GM23338 (cell line): ENCODE data around the gene AKAP1. TPM values are rescaled to one million over a fixed set of nuclear protein-coding genes. Genes with fewer than 3 reads are reported as not detected.

Experiments
- ATAC-seq: fragments of 200-7000 bp; cut with Tn5 transposase; 3 replicates; pipeline ENCODE4 v1.9.1; 2020
- DNase-seq: peaks from one replicate; pipeline ENCODE4 v3.0.0-alpha.2; 2015; ENCODE audit warnings: low spot score
- H2AFZ ChIP-seq: fragments of 200-600 bp; sonication (generic); 2 replicates; pipeline ENCODE4 v1.8.0; 2016; ENCODE audit warnings: antibody characterized with exemption, mild to moderate bottlenecking, moderate library complexity
- H3F3A ChIP-seq: fragments of 200-600 bp; sonication (generic); replicated peaks from 2 replicates; pipeline ENCODE4 v1.8.0; 2017; ENCODE audit warnings: antibody characterized with exemption, mixed run types, low read depth
- H3K27ac ChIP-seq: fragments of 200-600 bp; sonication (generic); 2 replicates; pipeline ENCODE4 v1.6.1; 2016; ENCODE audit warnings: low read depth
- H3K27me3 ChIP-seq: fragments of 200-600 bp; sonication (generic); 2 replicates; pipeline ENCODE4 v1.8.0; 2016; ENCODE audit warnings: mild to moderate bottlenecking, mixed run types, moderate library complexity; ENCODE audit not compliant: insufficient read depth
- H3K36me3 ChIP-seq: fragments of 200-600 bp; sonication (generic); 2 replicates; pipeline ENCODE4 v1.8.0; 2016; ENCODE audit warnings: mild to moderate bottlenecking; ENCODE audit not compliant: insufficient read depth
- H3K4me1 ChIP-seq: fragments of 200-600 bp; sonication (generic); 2 replicates; pipeline ENCODE4 v1.8.0; 2016; ENCODE audit warnings: mild to moderate bottlenecking, moderate library complexity; ENCODE audit not compliant: insufficient read depth
- H3K4me2 ChIP-seq: fragments of 200-600 bp; sonication (generic); 2 replicates; pipeline ENCODE4 v1.7.1; 2017; ENCODE audit warnings: mixed run types
- H3K4me3 ChIP-seq: fragments of 200-600 bp; sonication (generic); 2 replicates; pipeline ENCODE4 v1.6.1; 2016; ENCODE audit warnings: mixed run types
- H3K79me2 ChIP-seq: fragments of 200-600 bp; sonication (generic); replicated peaks from 2 replicates; pipeline ENCODE4 v1.8.0; 2017; ENCODE audit warnings: mild to moderate bottlenecking; ENCODE audit not compliant: insufficient read depth
- H3K9me2 ChIP-seq: fragments of 200-600 bp; sonication (generic); 2 replicates; pipeline ENCODE4 v1.8.0; 2017; ENCODE audit not compliant: insufficient read depth
- H4K20me1 ChIP-seq: fragments of 200-600 bp; sonication (generic); replicated peaks from 2 replicates; pipeline ENCODE4 v1.8.0; 2017; ENCODE audit warnings: mild to moderate bottlenecking; ENCODE audit not compliant: insufficient read depth
- H3K27ac Mint-ChIP-seq: 2 replicates; pipeline ENCODE4 v1.8.0; 2020; ENCODE audit warnings: inconsistent platforms, mild to moderate bottlenecking, moderate library complexity, mixed read lengths
- H3K27me3 Mint-ChIP-seq: 3 replicates; pipeline ENCODE4 v1.8.0; 2022; ENCODE audit warnings: low read depth, mild to moderate bottlenecking, moderate library complexity, mixed read lengths, inconsistent platforms; ENCODE audit not compliant: insufficient read depth, poor library complexity
- H3K36me3 Mint-ChIP-seq: 3 replicates; pipeline ENCODE4 v1.8.0; 2021; ENCODE audit warnings: low read depth, mild to moderate bottlenecking, inconsistent platforms, moderate library complexity, mixed read lengths
- H3K4me1 Mint-ChIP-seq: 3 replicates; pipeline ENCODE4 v1.8.0; 2020; ENCODE audit warnings: mild to moderate bottlenecking, inconsistent platforms, mixed read lengths
- H3K4me3 Mint-ChIP-seq: 3 replicates; pipeline ENCODE4 v1.8.0; 2021; ENCODE audit warnings: moderate library complexity, mild to moderate bottlenecking, inconsistent platforms, mixed read lengths
- H3K9me3 Mint-ChIP-seq: 3 replicates; pipeline ENCODE4 v1.8.0; 2020; ENCODE audit warnings: moderate library complexity, mild to moderate bottlenecking, inconsistent platforms, mixed read lengths
- CREB1 ChIP-seq: fragments of 250-450 bp; sonication (Bioruptor Pico); IDR thresholded peaks from 2 replicates; pipeline ENCODE4 v1.5.0; 2020; ENCODE audit warnings: low read depth, mild to moderate bottlenecking, moderate library complexity
- EZH2phosphoT487 ChIP-seq: fragments of 200-600 bp; sonication (generic); IDR thresholded peaks from one replicate; pipeline ENCODE4 v1.8.1; 2018; ENCODE audit warnings: antibody characterized with exemption; ENCODE audit not compliant: unreplicated experiment
- JUNB ChIP-seq: IDR thresholded peaks from one replicate; pipeline ENCODE4 v1.6.1; 2016; ENCODE audit warnings: antibody characterized with exemption; ENCODE audit not compliant: unreplicated experiment
- NANOG ChIP-seq: IDR thresholded peaks from 2 replicates; pipeline ENCODE4 v1.6.1; 2016; ENCODE audit warnings: antibody characterized with exemption, borderline replicate concordance
- POLR2AphosphoS5 ChIP-seq: IDR thresholded peaks from 2 replicates; pipeline ENCODE4 v1.6.1; 2016; ENCODE audit warnings: antibody characterized with exemption, low read depth
- STAT1 ChIP-seq: IDR thresholded peaks from one replicate; pipeline ENCODE4 v1.6.1; 2016; ENCODE audit warnings: antibody characterized with exemption; ENCODE audit not compliant: unreplicated experiment
- ZNF114 ChIP-seq: fragments of 250-450 bp; sonication (Bioruptor Pico); IDR thresholded peaks from 2 replicates; pipeline ENCODE4 v1.5.0; 2020; ENCODE audit warnings: mild to moderate bottlenecking, moderate library complexity
- ZNF331 ChIP-seq: fragments of 250-450 bp; sonication (Bioruptor Pico); IDR thresholded peaks from 2 replicates; pipeline ENCODE4 v1.5.0; 2020; ENCODE audit warnings: low read depth, mild to moderate bottlenecking, moderate library complexity
- polyA plus RNA-seq: library from polyadenylated mRNA; unstranded; fragments of >200 nt; fragmentation: Nextera tagmentation; extraction: Ambion mirVana; gene quantifications from 2 replicates; pipeline ENCODE4 v1.2.1, GENCODE V29; 2016
- total RNA-seq: library from RNA; depleted of rRNA; stranded (reverse); fragments of >200 nt; shearing (Covaris generic); gene quantifications from 2 replicates; pipeline ENCODE4 v1.2.3, GENCODE V29; 2014
- TF ChIP-seq, protein P1 (sequence below): IDR thresholded peaks from 2 replicates; pipeline ENCODE4 v1.6.1; 2016; ENCODE audit warnings: antibody characterized with exemption
- TF ChIP-seq, protein P2 (sequence below): IDR thresholded peaks from one replicate; pipeline ENCODE4 v1.6.1; 2018; ENCODE audit warnings: antibody characterized with exemption; ENCODE audit not compliant: unreplicated experiment
- TF ChIP-seq, protein P3 (sequence below), 2 experiments: fragments of 200-600 bp in 1 of 2; sonication (generic) in 1 of 2; conservative IDR thresholded peaks; 2 replicates each; pipeline versions ENCODE4 v1.5.1 to v1.6.1; 2016 to 2017; ENCODE audit warnings: antibody characterized with exemption in 2 of 2, low read depth in 2 of 2, mild to moderate bottlenecking in 2 of 2, moderate library complexity in 1 of 2

The AKAP1 gene
- total and polyA plus RNA-seq, 2 experiments from 2014 or later = 19.6 to 45.9 TPM

DNA sequence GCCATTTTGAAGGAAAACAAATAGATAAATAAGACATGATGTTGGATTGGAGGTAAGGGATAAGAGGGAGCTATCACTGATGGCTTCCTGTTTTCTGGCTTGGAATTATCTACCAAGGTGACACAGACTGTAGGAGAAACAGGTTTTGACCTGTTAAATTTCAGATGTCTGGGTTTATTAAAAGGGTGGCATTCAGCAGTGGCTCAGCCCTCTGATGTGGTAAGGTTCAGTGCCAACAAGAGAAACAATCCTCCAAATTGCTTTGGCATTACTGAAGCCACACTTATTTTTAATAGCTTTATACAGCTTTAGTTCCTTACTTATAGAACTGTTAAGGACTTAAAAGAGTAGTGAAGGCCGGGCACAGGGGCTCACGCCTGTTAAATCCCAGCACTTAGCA lies 37.0 kb upstream of the AKAP1 start:
- peaks cover 8% of the 10 kb centered on the region; the same call in 1 of the 2 replicates for H3K4me1 ChIP-seq
- DNase-seq (no peak), ATAC-seq (no peak)
- H3K27me3 Mint-ChIP-seq = peaks cover 6% of the 10 kb centered on the region
- H3K9me2 ChIP-seq = 0 out of 2 replicates have a peak, but pooled peaks cover 5% of the 10 kb centered on the region
- no peak overlapping the region for H2AFZ ChIP-seq
- no peak overlapping the region for H3K27ac Mint-ChIP-seq
- H3K9me3 Mint-ChIP-seq = no peaks in the 10 kb centered on the region
- peaks cover 11% of the 10 kb centered on the region for H3K4me1 Mint-ChIP-seq
- no peak overlapping the region for H3K4me3 ChIP-seq
- no peaks in the 10 kb centered on the region for H3F3A ChIP-seq
- H3K36me3 Mint-ChIP-seq = no peaks in the 10 kb centered on the region
- TF ChIP-seq NANOG (no peak), STAT1 (no peak), POLR2AphosphoS5 (no peak), EZH2phosphoT487 (no peak), CREB1 (CRISPR knock-in tag) (no peak), ZNF331 (CRISPR knock-in tag) (no peak), ZNF114 (no peak), JUNB (no peak)
- TF ChIP-seq, protein P1, sequence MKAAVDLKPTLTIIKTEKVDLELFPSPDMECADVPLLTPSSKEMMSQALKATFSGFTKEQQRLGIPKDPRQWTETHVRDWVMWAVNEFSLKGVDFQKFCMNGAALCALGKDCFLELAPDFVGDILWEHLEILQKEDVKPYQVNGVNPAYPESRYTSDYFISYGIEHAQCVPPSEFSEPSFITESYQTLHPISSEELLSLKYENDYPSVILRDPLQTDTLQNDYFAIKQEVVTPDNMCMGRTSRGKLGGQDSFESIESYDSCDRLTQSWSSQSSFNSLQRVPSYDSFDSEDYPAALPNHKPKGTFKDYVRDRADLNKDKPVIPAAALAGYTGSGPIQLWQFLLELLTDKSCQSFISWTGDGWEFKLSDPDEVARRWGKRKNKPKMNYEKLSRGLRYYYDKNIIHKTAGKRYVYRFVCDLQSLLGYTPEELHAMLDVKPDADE = no peak
- TF ChIP-seq, protein P2, sequence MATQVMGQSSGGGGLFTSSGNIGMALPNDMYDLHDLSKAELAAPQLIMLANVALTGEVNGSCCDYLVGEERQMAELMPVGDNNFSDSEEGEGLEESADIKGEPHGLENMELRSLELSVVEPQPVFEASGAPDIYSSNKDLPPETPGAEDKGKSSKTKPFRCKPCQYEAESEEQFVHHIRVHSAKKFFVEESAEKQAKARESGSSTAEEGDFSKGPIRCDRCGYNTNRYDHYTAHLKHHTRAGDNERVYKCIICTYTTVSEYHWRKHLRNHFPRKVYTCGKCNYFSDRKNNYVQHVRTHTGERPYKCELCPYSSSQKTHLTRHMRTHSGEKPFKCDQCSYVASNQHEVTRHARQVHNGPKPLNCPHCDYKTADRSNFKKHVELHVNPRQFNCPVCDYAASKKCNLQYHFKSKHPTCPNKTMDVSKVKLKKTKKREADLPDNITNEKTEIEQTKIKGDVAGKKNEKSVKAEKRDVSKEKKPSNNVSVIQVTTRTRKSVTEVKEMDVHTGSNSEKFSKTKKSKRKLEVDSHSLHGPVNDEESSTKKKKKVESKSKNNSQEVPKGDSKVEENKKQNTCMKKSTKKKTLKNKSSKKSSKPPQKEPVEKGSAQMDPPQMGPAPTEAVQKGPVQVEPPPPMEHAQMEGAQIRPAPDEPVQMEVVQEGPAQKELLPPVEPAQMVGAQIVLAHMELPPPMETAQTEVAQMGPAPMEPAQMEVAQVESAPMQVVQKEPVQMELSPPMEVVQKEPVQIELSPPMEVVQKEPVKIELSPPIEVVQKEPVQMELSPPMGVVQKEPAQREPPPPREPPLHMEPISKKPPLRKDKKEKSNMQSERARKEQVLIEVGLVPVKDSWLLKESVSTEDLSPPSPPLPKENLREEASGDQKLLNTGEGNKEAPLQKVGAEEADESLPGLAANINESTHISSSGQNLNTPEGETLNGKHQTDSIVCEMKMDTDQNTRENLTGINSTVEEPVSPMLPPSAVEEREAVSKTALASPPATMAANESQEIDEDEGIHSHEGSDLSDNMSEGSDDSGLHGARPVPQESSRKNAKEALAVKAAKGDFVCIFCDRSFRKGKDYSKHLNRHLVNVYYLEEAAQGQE = no peak
- H3K36me3 ChIP-seq = no peaks in the 10 kb centered on the region
- H3K27me3 ChIP-seq = no peaks in the 10 kb centered on the region
- H4K20me1 ChIP-seq = no peaks in the 10 kb centered on the region; the same call in 1 of the 2 replicates
- H3K4me2 ChIP-seq = no peak overlapping the region
- no peak overlapping the region for H3K27ac ChIP-seq
- no peak overlapping the region for H3K4me3 Mint-ChIP-seq
- no peaks in the 10 kb centered on the region for H3K79me2 ChIP-seq

- H3K4me3 ChIP-seq = no peak overlapping the region
- peaks cover 4% of the 10 kb centered on the region for H3K27me3 Mint-ChIP-seq
- H3K9me2 ChIP-seq = no peaks in the 10 kb centered on the region
- H3K4me3 Mint-ChIP-seq = no peak overlapping the region
- H3K27ac Mint-ChIP-seq = no peak overlapping the region
- no peak for TF ChIP-seq ZNF114
- TF ChIP-seq, protein P3, sequence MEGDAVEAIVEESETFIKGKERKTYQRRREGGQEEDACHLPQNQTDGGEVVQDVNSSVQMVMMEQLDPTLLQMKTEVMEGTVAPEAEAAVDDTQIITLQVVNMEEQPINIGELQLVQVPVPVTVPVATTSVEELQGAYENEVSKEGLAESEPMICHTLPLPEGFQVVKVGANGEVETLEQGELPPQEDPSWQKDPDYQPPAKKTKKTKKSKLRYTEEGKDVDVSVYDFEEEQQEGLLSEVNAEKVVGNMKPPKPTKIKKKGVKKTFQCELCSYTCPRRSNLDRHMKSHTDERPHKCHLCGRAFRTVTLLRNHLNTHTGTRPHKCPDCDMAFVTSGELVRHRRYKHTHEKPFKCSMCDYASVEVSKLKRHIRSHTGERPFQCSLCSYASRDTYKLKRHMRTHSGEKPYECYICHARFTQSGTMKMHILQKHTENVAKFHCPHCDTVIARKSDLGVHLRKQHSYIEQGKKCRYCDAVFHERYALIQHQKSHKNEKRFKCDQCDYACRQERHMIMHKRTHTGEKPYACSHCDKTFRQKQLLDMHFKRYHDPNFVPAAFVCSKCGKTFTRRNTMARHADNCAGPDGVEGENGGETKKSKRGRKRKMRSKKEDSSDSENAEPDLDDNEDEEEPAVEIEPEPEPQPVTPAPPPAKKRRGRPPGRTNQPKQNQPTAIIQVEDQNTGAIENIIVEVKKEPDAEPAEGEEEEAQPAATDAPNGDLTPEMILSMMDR (conservative IDR thresholded peaks at IDR 0.05; ENCODE audit: low read depth in 2 of 2) = peak; percentile 10 to 26; a peak in 3 of 4 replicates
- peaks cover 8% of the 10 kb centered on the region; the same call in 1 of the 2 replicates for H3K4me1 ChIP-seq
- H2AFZ ChIP-seq = peak overlapping the region; percentile 72; the same call in 1 of the 2 replicates
- no peaks in the 10 kb centered on the region for H3F3A ChIP-seq
- no peaks in the 10 kb centered on the region for H3K9me3 Mint-ChIP-seq
- H3K79me2 ChIP-seq = no peaks in the 10 kb centered on the region
- no peak overlapping the region for H3K4me2 ChIP-seq
- no peak overlapping the region for H3K27ac ChIP-seq
- H3K36me3 Mint-ChIP-seq = no peaks in the 10 kb centered on the region
- no peaks in the 10 kb centered on the region for H3K36me3 ChIP-seq
- H4K20me1 ChIP-seq = no peaks in the 10 kb centered on the region; the same call in 1 of the 2 replicates
- DNase-seq (no peak), ATAC-seq (peak; percentile 24; the same call in 2 of the 3 replicates)
- no peaks in the 10 kb centered on the region for H3K27me3 ChIP-seq
- peaks cover 12% of the 10 kb centered on the region; the same call in 2 of the 3 replicates for H3K4me1 Mint-ChIP-seq
Measured at GRCh38 chr17:57050306-57050705, 34.7 kb upstream of the AKAP1 start.
